Pons (tissue), 1 donor: ENCODE results near the gene TAAR2.
"Not testable (repeated sequence)": the region's sequence is repeated elsewhere in the genome, so short reads cannot be mapped to it uniquely, and the experiment has no call there.

Source experiments
- DNase-seq: peaks from one replicate; pipeline ENCODE4 v3.0.0-alpha.2; 2016; ENCODE audit warnings: low spot score

Gene TAAR2

GRCh38 chr6:132624175-132624574 is at the start of gene TAAR2:
TSS of gene TAAR2 (minus strand) at chr6:132624275. CDS start at chr6:132624275, 0 bp downstream.
- DNase-seq, result no peak

GRCh38 chr6:132673376-132674094 is 49.5 kb upstream of the TAAR2 start:
- DNase-seq, result no peak

GRCh38 chr6:132671295-132671694 is 47.2 kb upstream of the TAAR2 start:
- DNase-seq, result no peak

GRCh38 chr6:132669690-132670291 is 45.7 kb upstream of the TAAR2 start:
- DNase-seq, result peak; percentile 60

- no peak for DNase-seq
Observed at GRCh38 chr6:132666118-132666517, 42.0 kb upstream of the TAAR2 start.

GRCh38 chr6:132664309-132665034 is 40.4 kb upstream of the TAAR2 start:
- no peak for DNase-seq

GRCh38 chr6:132663661-132664060 is 39.6 kb upstream of the TAAR2 start:
- DNase-seq, result no peak

GRCh38 chr6:132661906-132662305 is 37.8 kb upstream of the TAAR2 start:
- no peak for DNase-seq

GRCh38 chr6:132659082-132659481 is 35.0 kb upstream of the TAAR2 start, which contains the start of gene TAAR1:
TSS of gene TAAR1 (minus strand) at chr6:132659182. CDS start at chr6:132646003, 13,179 bp downstream.
- no peak for DNase-seq

GRCh38 chr6:132651062-132651461 is 27.0 kb upstream of the TAAR2 start:
- DNase-seq, result peak; percentile 7

- DNase-seq, result no peak
Observed at GRCh38 chr6:132650429-132650828, 26.4 kb upstream of the TAAR2 start.

GRCh38 chr6:132648828-132649227 is 24.8 kb upstream of the TAAR2 start:
- no peak for DNase-seq

GRCh38 chr6:132648356-132648755 is 24.3 kb upstream of the TAAR2 start:
- peak; percentile 3 for DNase-seq

GRCh38 chr6:132643547-132643946 is 19.5 kb upstream of the TAAR2 start:
- DNase-seq, result no peak

- DNase-seq, result not testable (repeated sequence)
Observed at GRCh38 chr6:132637135-132637534, 13.1 kb upstream of the TAAR2 start.

GRCh38 chr6:132635906-132636305 is 11.8 kb upstream of the TAAR2 start:
- not testable (repeated sequence) for DNase-seq

GRCh38 chr6:132635288-132635687 is 11.2 kb upstream of the TAAR2 start:
- DNase-seq, result not testable (repeated sequence)

- DNase-seq, result no peak
Observed at GRCh38 chr6:132634796-132635195, 10.7 kb upstream of the TAAR2 start.

GRCh38 chr6:132633362-132633761 is 9.3 kb upstream of the TAAR2 start:
- DNase-seq, result no peak

- no peak for DNase-seq
Observed at GRCh38 chr6:132623106-132623845, 799 bp downstream of the TAAR2 start.

GRCh38 chr6:132616677-132617076 is 7.4 kb downstream of the TAAR2 start:
- DNase-seq, result no peak

- no peak for DNase-seq
Observed at GRCh38 chr6:132614554-132614953, 9.5 kb downstream of the TAAR2 start.
